ENCODE results near the gene DOCK2.

The DOCK2 gene

GRCh38 chr5:170108266-170108785 lies 471.3 kb downstream of the DOCK2 start:
- DNase-seq: no peak
- no peaks in the 10 kb centered on the region for H3K27me3 ChIP-seq
- no peak overlapping the region for H3K4me3 ChIP-seq
- no peaks in the 10 kb centered on the region for H3K36me3 ChIP-seq
- no peak overlapping the region for H3K27ac ChIP-seq
- TF ChIP-seq CTCF (IDR thresholded peaks at IDR 0.05): no peak
- intact Hi-C loops (cut with DNase I; ENCODE audit: low total_unique reads): loop anchor here (10.0 kb wide), 1 partner anchor 306 kb away; no protein-coding TSS in a partner anchor
- no peaks in the 10 kb centered on the region for H3K9me3 ChIP-seq
- no peaks in the 10 kb centered on the region for H3K4me1 ChIP-seq

GRCh38 chr5:170109059-170110031 lies 472.3 kb downstream of the DOCK2 start:
- no peak for DNase-seq
- no peaks in the 10 kb centered on the region for H3K4me1 ChIP-seq
- H3K27ac ChIP-seq: no peak overlapping the region
- H3K27me3 ChIP-seq: no peaks in the 10 kb centered on the region
- no peak overlapping the region for H3K4me3 ChIP-seq
- no peaks in the 10 kb centered on the region for H3K36me3 ChIP-seq
- intact Hi-C loops (cut with DNase I; ENCODE audit: low total_unique reads): loop anchor here (10.0 kb wide), 1 partner anchor 305 kb away; no protein-coding TSS in a partner anchor
- H3K9me3 ChIP-seq: no peaks in the 10 kb centered on the region
- no peak for TF ChIP-seq CTCF (IDR thresholded peaks at IDR 0.05)

GRCh38 chr5:170110403-170111087 lies 473.5 kb downstream of the DOCK2 start:
- H3K4me3 ChIP-seq: no peak overlapping the region
- no peak overlapping the region for H3K27ac ChIP-seq
- intact Hi-C loops (cut with DNase I; ENCODE audit: low total_unique reads): no loop called here
- no peaks in the 10 kb centered on the region for H3K36me3 ChIP-seq
- DNase-seq: no peak
- no peak for TF ChIP-seq CTCF (IDR thresholded peaks at IDR 0.05)
- H3K27me3 ChIP-seq: no peaks in the 10 kb centered on the region
- no peaks in the 10 kb centered on the region for H3K4me1 ChIP-seq
- no peaks in the 10 kb centered on the region for H3K9me3 ChIP-seq

DNA sequence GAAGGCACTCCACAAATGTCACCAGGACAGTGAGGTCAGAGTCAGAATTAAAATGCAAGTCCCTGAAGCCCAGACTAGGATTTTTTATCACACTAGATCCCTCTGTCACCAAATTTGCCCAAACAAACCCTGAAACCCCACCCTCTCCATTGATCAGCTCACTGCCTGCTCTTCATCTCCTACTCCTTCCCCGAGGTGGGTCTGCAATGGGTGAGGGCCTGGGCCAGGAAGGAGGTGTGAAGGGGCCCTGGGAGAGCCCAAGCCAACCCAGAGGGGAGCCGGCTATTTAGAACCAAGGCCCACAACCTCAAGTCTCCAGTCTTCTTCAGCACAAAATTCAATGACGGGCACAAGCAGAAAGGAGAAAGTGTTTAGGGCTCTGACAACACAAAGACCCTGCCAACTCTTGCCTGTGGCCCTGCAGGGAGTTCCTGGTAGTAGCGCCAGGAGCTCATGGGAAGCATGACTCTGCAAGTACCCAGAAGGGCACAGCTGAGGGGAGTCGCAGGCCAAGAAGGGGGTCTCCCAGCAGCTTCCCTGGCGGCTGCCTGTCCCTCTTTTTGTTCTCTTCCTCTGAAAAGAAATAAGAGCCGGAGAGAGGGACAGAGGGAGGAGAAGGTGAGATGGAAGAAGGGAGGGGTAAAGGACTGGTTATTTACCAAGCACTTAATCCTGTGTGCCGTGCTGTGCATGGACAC lies 474.2 kb downstream of the DOCK2 start:
- TF ChIP-seq CTCF (IDR thresholded peaks at IDR 0.05): no peak
- intact Hi-C loops (cut with DNase I; ENCODE audit: low total_unique reads): no loop called here

DNA sequence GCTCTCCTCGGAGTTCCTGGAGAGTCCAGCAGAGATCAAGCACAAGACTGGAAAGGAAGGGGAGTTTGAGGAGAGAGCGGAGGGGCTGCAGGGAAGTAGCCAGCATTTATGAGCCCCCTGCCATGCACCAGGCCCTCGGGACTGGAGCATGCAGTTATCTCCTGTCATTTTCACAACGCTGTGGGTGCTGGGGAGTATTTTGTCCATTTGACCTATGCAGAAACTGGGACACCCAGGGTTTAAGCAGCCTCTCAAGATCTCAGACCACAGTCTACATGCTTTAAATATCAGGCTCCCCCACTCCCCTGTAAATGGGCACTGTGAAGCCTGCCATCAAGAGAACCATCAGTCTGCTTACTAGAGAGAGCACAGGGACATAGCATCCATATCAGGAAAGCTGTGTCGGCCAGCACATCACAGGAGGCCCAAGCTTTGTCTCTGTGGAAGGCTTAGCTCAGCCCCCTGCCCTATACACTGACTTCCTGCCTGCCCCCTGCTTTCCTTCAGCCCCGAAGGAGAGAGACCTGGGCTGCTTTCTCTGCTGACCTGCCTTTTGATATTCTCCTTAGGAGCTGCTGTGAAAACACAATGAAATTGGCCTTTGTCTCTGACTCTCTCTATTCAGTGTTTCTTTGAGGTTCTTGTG lies 475.9 kb downstream of the DOCK2 start:
- Histone ChIP-seq H3K27ac (no peak overlapping the region), H3K27me3 (no peaks in the 10 kb centered on the region), H3K36me3 (no peaks in the 10 kb centered on the region), H3K4me3 (no peak overlapping the region), H3K4me1 (no peaks in the 10 kb centered on the region), H3K9me3 (no peaks in the 10 kb centered on the region)
- TF ChIP-seq CTCF (IDR thresholded peaks at IDR 0.05): no peak
- DNase-seq: no peak
- intact Hi-C loops (cut with DNase I; ENCODE audit: low total_unique reads): no loop called here

More for the DNA sequence above, 474.2 kb downstream of the DOCK2 start:
- H3K4me1 ChIP-seq: no peaks in the 10 kb centered on the region
- H3K27ac ChIP-seq: no peak overlapping the region
- no peaks in the 10 kb centered on the region for H3K36me3 ChIP-seq
- H3K27me3 ChIP-seq: no peaks in the 10 kb centered on the region
- no peaks in the 10 kb centered on the region for H3K9me3 ChIP-seq
- H3K4me3 ChIP-seq: no peak overlapping the region
- DNase-seq: no peak

All from tibial artery (tissue), 4 donors.